CD4-positive, alpha-beta T cell (primary cell): ENCODE measurements around the gene SHISA4. TPM values are rescaled to one million over a fixed set of nuclear protein-coding genes. Genes with fewer than 3 reads are reported as not detected.

Experiments
- ATAC-seq: fragments of 200-7000 bp; cut with Tn5 transposase; one replicate; pipeline ENCODE4 v1.10.0; 2022; ENCODE audit warnings: mild to moderate bottlenecking; ENCODE audit not compliant: poor library complexity
- CTCF ChIA-PET: fragments of 350-600 bp; sonication (Branson Sonifier 250); formaldehyde crosslinking; loops from one replicate; lab custom pipeline; 2021; ENCODE audit warnings: antibody characterized with exemption, inconsistent platforms; lab: Charles Lee
- POLR2A ChIA-PET: fragments of 350-600 bp; sonication (Branson Sonifier 250); formaldehyde crosslinking; loops from one replicate; lab custom pipeline; 2021; ENCODE audit warnings: antibody characterized with exemption, inconsistent platforms; lab: Charles Lee
- DNase-seq, 14 experiments: peaks; one replicate each; pipeline ENCODE4 v3.0.0-alpha.2; 2013 to 2020; ENCODE audit warnings: mixed read lengths in 2 of 14
- H3K27ac ChIP-seq, 2 donors: one replicate each; pipeline versions ENCODE4 v1.5.1 to v1.7.0; 2013; ENCODE audit warnings: low read length in 2 of 2, low read depth in 1 of 2, mild to moderate bottlenecking in 1 of 2
- H3K27me3 ChIP-seq, 2 experiments: 1 replicate in 1 of 2; 2 replicates in 1 of 2; pipeline versions ENCODE4 v1.6.1 to v1.7.0; 2013; ENCODE audit warnings: low read length in 2 of 2, control low read depth in 1 of 2, mild to moderate bottlenecking in 1 of 2, moderate library complexity in 1 of 2; ENCODE audit not compliant: insufficient read depth in 2 of 2, control insufficient read depth in 1 of 2
- H3K36me3 ChIP-seq: one replicate; pipeline ENCODE4 v1.6.1; 2013; ENCODE audit warnings: low read length, control low read depth; ENCODE audit not compliant: insufficient read depth
- H3K4me1 ChIP-seq: one replicate; pipeline ENCODE4 v1.6.1; 2013; ENCODE audit warnings: low read length, control low read depth; ENCODE audit not compliant: insufficient read depth
- H3K4me3 ChIP-seq: one replicate; pipeline ENCODE4 v1.5.1; 2013; ENCODE audit warnings: mild to moderate bottlenecking, low read length, moderate library complexity
- H3K9me3 ChIP-seq, 2 experiments: 1 replicate in 1 of 2; 2 replicates in 1 of 2; pipeline versions ENCODE4 v1.6.1 to v1.7.0; 2013; ENCODE audit warnings: low read length in 2 of 2, mild to moderate bottlenecking in 2 of 2, control low read depth in 1 of 2, moderate library complexity in 1 of 2; ENCODE audit not compliant: control insufficient read depth in 1 of 2, insufficient read depth in 1 of 2
- H3K27ac Mint-ChIP-seq: one replicate; pipeline ENCODE4 v1.8.0; 2020; ENCODE audit warnings: mixed read lengths
- H3K27me3 Mint-ChIP-seq: one replicate; pipeline ENCODE4 v1.8.0; 2021; ENCODE audit warnings: mixed read lengths
- H3K36me3 Mint-ChIP-seq: one replicate; pipeline ENCODE4 v1.8.0; 2021; ENCODE audit warnings: low read depth, mixed read lengths
- H3K4me1 Mint-ChIP-seq: one replicate; pipeline ENCODE4 v1.8.0; 2021; ENCODE audit warnings: low read depth, mixed read lengths
- H3K4me3 Mint-ChIP-seq: one replicate; pipeline ENCODE4 v1.8.0; 2020; ENCODE audit warnings: mild to moderate bottlenecking, mixed read lengths
- H3K9me3 Mint-ChIP-seq: one replicate; pipeline ENCODE4 v1.8.0; 2020; ENCODE audit warnings: mixed read lengths
- CTCF ChIP-seq: fragments of 200-600 bp; IDR thresholded peaks from one replicate; pipeline ENCODE4 v1.8.0; 2022; ENCODE audit warnings: antibody characterized with exemption, mild to moderate bottlenecking
- intact Hi-C, 2 experiments: fragments of 100-400 bp; cut with DNase I in 1 of 2; cut with micrococcal nuclease in 1 of 2; formaldehyde crosslinking; loops; one replicate each; pipeline versions ENCODE4 v1.15.1 to v1.9.0; 2023 to 2025; cut with DNase I, micrococcal nuclease
- total RNA-seq, 174 experiments: library from RNA in 2 of 174; stranded (reverse) in 2 of 174; gene quantifications; one replicate each; pipeline ENCODE4 v1.2.3 and lab custom pipeline; 2021 to 2026

SHISA4 gene
- total RNA-seq, 2 experiments from 2014 or later = 0.19 TPM; not detected in 1

GRCh38 chr1:201859424-201859823 is 29.3 kb upstream of the SHISA4 start:
- Histone ChIP-seq H3K27ac (no peak overlapping the region), H3K4me1 (no peaks in the 10 kb centered on the region), H3K36me3 (peaks cover 81% of the 10 kb centered on the region), H3K27me3 (no peaks in the 10 kb centered on the region), H3K9me3 (no peaks in the 10 kb centered on the region), H3K4me3 (no peak overlapping the region)
- no peak for TF ChIP-seq CTCF
- Mint-ChIP-seq H3K27ac (no peak overlapping the region), H3K4me1 (no peaks in the 10 kb centered on the region), H3K4me3 (no peak overlapping the region), H3K36me3 (peaks cover 91% of the 10 kb centered on the region), H3K9me3 (no peaks in the 10 kb centered on the region), H3K27me3 (no peaks in the 10 kb centered on the region)
- POLR2A ChIA-PET = no interaction called here
- intact Hi-C loops = no loop called here
- CTCF ChIA-PET = no interaction called here
- DNase-seq = no peak
- no peak for ATAC-seq

GRCh38 chr1:201861448-201861847 is 27.2 kb upstream of the SHISA4 start:
- H3K4me1 ChIP-seq = no peaks in the 10 kb centered on the region
- H3K9me3 ChIP-seq = no peaks in the 10 kb centered on the region
- CTCF ChIA-PET = no interaction called here
- no peak overlapping the region for H3K27ac ChIP-seq
- ATAC-seq (no peak), DNase-seq (no peak)
- intact Hi-C loops = no loop called here
- TF ChIP-seq CTCF = no peak
- no peak overlapping the region for H3K4me3 ChIP-seq
- Mint-ChIP-seq H3K4me3 (no peak overlapping the region), H3K9me3 (no peaks in the 10 kb centered on the region), H3K36me3 (peaks cover 86% of the 10 kb centered on the region), H3K4me1 (no peaks in the 10 kb centered on the region), H3K27ac (no peak overlapping the region), H3K27me3 (no peaks in the 10 kb centered on the region)
- POLR2A ChIA-PET = no interaction called here
- peaks cover 75% of the 10 kb centered on the region for H3K36me3 ChIP-seq
- H3K27me3 ChIP-seq = no peaks in the 10 kb centered on the region

- peaks cover 87% of the 10 kb centered on the region for H3K36me3 ChIP-seq
- POLR2A ChIA-PET = no interaction called here
- Mint-ChIP-seq H3K4me1 (no peaks in the 10 kb centered on the region), H3K27me3 (no peaks in the 10 kb centered on the region), H3K4me3 (no peak overlapping the region), H3K9me3 (no peaks in the 10 kb centered on the region), H3K27ac (no peak overlapping the region), H3K36me3 (peaks cover 92% of the 10 kb centered on the region)
- no peaks in the 10 kb centered on the region for H3K27me3 ChIP-seq
- DNase-seq = no peak
- no peak for TF ChIP-seq CTCF
- no peaks in the 10 kb centered on the region for H3K9me3 ChIP-seq
- no peak overlapping the region for H3K4me3 ChIP-seq
- CTCF ChIA-PET = no interaction called here
- H3K27ac ChIP-seq = no peak overlapping the region
- intact Hi-C loops = no loop called here
- H3K4me1 ChIP-seq = no peaks in the 10 kb centered on the region
- no peak for ATAC-seq
Measured at GRCh38 chr1:201870397-201870796, 18.3 kb upstream of the SHISA4 start.
